GM04503 (cell line): Measurements from ENCODE around the gene KRTAP12-1.

Source experiments
- DNase-seq: peaks from one replicate; pipeline ENCODE4 v3.0.0-alpha.2; 2012; ENCODE audit warnings: low read depth

Gene KRTAP12-1

GRCh38 chr21:44681861-44682579 lies at the start of gene KRTAP12-1:
Gene KRTAP12-1, minus strand, starts transcription at chr21:44682163. Its CDS starts 40 bp downstream, at chr21:44682123.
- no peak for DNase-seq

DNA sequence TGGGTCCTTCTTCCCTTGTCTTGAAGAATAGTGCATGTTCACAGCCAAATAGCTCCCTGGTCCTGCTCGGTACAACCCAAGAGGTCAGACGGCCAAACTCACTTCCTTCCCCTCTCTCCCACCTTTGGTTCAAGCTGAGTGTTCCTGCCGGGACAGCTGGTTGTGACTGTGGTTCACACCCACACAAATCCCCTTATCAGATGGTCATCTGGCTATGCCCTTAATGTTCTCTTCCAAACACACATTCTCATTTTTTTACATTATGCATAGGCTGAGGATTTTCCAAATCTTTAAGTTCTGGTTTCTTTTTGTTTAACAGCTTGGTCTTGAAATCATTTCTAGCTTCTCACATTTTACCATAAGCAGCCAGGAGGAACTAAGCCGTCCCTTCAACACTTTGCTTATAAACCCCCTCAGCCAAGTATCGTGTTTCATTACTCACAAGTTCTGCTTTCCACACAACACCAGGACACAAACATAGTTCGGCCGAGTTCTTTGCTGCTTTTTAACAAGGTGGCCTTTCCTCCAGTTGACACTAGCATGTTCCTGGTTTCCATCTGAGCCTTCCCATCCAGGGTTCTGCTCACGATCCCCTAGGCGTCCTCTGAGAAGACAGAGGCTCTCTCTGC lies 49.1 kb upstream of the KRTAP12-1 start:
- DNase-seq: no peak

DNA sequence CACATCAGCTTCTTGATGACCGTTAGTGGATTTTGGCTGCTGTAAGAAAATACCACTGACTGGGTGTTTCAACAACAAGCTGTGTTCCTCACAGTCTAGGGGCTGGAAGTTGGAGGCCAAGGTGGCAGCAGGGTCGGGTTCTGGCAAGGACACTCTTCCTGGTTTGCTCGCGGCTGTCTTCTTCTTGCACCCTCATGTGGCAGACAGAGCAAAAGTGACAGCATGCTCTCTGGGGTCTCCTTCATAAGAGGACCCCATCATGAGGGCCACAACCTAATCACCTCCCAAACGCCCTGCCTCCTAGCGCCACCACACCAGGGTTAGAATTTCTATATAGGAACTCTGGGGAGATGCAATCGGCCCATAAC lies 48.0 kb upstream of the KRTAP12-1 start:
- DNase-seq: no peak

GRCh38 chr21:44729336-44730027 lies 47.5 kb upstream of the KRTAP12-1 start:
- no peak for DNase-seq

DNA sequence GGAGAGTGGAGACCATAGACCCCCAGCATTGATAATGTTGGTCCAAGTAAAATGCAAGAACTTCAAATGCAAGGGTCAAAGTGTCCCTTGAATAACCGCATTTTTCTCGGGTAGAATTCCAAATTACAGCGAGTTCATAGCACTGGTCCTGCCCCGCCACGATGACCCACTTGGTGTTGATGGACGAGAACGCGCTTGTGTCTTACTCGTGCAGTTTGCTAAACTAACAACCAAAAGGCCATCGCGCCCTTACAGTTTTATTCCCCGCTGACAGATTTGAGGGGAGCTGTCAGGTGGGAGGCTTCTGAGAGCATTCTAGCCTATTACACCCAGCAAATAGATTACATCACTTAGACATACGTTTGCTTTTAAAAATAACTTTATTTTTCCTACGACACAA lies 46.8 kb upstream of the KRTAP12-1 start:
- DNase-seq: no peak

DNA sequence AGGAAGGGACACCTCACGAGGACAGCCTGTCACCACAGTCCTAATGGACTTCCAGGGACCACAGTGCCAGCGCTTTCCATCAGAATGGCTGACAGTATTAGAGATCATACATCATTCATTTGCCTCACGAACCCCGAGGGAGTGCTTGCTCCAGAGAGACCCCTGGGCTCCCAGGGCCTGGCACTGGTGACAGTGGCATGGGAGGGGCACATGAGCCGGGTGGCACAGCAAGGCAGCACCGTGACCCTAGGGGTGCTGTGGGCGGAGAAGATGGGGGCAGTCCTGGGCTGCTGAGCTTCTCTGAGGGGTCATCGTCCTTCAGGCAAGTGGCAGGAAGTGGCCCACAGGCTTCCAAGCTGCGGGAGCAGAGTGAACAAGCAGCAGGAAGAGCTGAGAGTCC lies 45.8 kb upstream of the KRTAP12-1 start:
- DNase-seq: no peak

DNA sequence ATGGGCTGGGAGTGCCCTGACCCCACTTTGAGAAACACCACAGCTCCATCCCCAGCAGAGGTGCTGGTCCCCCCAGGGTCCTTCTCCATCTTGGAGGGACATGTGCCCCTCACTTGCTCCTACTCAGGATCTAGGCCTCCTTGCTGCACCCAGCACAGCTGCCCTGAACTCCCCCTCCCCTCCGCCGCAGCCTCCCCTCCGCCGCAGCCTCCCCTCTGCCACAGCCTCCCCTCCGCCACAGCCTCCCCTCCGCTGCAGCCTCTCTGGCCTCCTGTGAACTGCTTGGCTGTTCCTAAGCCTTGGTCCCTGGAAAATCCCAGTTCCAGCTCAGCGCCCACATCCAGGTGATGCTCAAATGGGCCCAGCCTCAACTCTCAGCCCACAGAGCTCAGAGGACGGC lies 45.4 kb upstream of the KRTAP12-1 start:
- no peak for DNase-seq

GRCh38 chr21:44726826-44727225 lies 44.9 kb upstream of the KRTAP12-1 start:
- no peak for DNase-seq

- no peak for DNase-seq
These were observed 43.0 kb upstream of the KRTAP12-1 start for GRCh38 chr21:44724926-44725325.

GRCh38 chr21:44724196-44724595 lies 42.2 kb upstream of the KRTAP12-1 start:
- no peak for DNase-seq

- no peak for DNase-seq
These were observed 41.5 kb upstream of the KRTAP12-1 start for GRCh38 chr21:44723177-44724131.

DNA sequence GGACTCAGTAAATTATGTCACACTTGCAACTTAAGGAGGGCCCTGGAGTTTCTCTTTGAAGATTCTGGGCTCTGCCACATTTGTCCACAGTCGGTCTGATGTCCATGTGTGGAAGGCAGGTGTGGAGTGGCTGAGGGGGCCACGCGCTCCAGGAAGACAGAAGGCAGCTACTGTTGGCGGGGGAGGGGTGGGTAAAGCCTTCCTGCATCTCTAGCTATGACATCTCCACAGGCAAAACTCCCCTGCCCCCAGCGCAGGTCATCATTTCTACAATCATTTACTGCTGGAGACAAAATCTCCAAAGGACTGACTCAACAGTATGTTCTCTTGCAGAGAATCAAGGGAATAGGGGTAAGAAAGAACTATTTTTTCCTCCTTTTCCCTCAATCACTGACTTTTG lies 40.8 kb upstream of the KRTAP12-1 start:
- DNase-seq: no peak

DNA sequence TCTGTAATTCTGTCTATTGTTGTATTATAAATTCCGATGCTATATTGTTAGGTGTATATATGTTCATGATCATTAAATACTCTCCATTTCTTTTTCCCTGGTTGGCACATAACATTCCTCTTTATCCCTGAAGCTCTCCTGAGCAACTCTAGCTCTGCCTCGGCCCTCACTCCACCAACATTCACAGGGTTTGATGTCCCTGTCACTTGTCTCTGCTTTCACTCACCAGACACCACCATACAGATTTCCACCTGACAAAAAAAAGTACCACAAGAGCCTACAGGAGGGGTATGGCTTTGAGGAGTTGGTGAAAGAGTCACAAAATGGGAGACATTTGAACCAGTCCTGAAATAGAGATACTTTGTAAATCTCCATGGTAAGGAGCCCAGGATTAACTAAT lies 38.2 kb upstream of the KRTAP12-1 start:
- no peak for DNase-seq

GRCh38 chr21:44718571-44718970 lies 36.6 kb upstream of the KRTAP12-1 start:
- DNase-seq: no peak

- no peak for DNase-seq
These were observed 36.1 kb upstream of the KRTAP12-1 start for GRCh38 chr21:44718093-44718492.

DNA sequence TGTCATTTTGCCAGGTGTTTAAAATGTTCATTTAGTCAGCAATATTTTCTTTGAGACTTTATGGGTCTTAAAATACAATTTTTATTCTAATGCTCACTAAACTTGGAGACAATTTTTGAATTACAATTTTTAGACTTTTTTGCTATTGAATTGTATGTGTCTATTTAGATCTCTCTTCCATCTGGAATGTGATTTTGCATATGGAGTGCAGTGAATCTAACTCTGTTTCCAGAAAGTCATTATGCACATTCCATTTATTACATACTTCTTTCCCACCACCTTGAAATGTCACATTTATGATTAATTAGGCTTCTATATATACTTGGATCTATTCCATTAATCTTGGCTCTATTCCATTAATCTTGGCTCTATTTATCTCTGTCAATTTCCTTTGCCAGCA lies 35.0 kb upstream of the KRTAP12-1 start:
- DNase-seq: no peak

DNA sequence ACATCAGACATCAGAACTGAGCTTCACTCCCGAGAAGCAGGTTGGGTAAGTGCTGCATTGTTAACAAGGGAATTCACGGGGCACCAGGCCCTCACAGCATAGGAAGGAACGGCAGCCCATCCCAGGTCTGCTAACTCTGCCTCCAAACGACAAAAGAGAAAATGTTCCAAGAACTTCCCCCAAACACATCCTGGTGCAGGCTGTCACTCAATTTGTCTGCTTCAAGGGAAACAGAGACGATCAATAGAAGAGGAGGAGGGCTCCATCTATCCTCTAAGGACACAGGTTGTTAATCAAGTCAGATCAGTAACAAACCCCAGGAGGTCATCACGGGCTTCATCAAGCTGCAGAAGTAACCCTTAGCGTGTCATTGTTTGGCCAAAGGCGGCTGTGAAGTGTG lies 32.9 kb upstream of the KRTAP12-1 start:
- no peak for DNase-seq

- no peak for DNase-seq
These were observed 31.9 kb upstream of the KRTAP12-1 start for GRCh38 chr21:44713846-44714245.

- DNase-seq: no peak
These were observed 31.2 kb upstream of the KRTAP12-1 start for GRCh38 chr21:44713130-44713529.

DNA sequence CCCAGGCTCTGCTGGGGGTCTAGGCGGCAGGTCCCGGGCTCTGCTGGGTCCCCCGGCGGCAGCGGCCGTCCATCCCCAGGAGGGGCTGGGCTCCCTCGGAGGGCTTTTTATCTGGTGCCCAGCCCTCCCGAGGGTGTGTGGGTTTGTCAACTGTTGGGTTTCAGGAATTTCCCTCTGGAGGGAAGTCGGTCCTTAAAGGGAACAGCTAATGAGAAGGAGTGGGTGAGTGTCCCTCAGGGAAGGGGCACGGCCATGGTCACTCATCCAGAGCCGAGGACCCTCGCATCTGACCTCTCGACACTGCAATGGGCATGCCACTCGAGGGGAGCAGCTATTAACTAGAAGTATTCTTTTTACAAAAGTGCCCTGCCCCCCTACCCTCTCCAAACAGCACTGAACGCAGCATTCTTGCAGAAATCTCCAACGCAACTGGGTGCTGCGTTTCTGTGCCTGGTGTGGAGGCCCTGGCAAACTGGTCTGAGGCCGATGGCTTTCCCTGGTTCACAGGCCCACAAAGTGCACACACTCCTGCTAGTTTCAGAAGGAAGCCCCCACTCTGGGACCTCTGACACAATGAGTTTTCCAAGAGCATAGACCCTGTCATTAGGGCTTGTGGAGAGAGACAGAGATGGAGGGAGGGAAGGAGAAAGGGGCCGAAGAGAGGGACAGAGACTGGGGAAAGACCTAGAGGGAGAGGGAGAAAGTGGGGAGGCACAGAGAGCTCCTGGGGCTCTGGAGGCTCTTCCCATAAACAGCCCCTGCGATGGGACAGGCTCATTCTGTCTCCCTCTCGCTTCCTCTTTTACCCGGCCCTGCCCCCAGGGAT lies 30.5 kb upstream of the KRTAP12-1 start:
- DNase-seq: no peak
